ENCODE results near the gene SUPT7L.
"Not testable (repeated sequence)": the region's sequence is repeated elsewhere in the genome, so short reads cannot be mapped to it uniquely, and the experiment has no call there.

Gene SUPT7L

GRCh38 chr2:27683390-27684071 lies 20.1 kb upstream of the SUPT7L start:
- DNase-seq, result peak; percentile 86 to 93

GRCh38 chr2:27682334-27682771 lies 18.9 kb upstream of the SUPT7L start:
- not testable (repeated sequence) for DNase-seq

- DNase-seq, result no peak
These were observed 18.4 kb upstream of the SUPT7L start for GRCh38 chr2:27681841-27682240.

- DNase-seq, result no peak
These were observed 17.2 kb upstream of the SUPT7L start for GRCh38 chr2:27680571-27680970.

GRCh38 chr2:27672723-27673486 lies 9.5 kb upstream of the SUPT7L start:
- no peak for DNase-seq

GRCh38 chr2:27671235-27671634 lies 7.8 kb upstream of the SUPT7L start:
- DNase-seq, result no peak

- no peak for DNase-seq
These were observed 4.0 kb upstream of the SUPT7L start for GRCh38 chr2:27667446-27667845.

- DNase-seq, result no peak
These were observed 1.4 kb upstream of the SUPT7L start for GRCh38 chr2:27664622-27665363.

GRCh38 chr2:27664154-27664574 lies 750 bp upstream of the SUPT7L start:
- no peak for DNase-seq

GRCh38 chr2:27661371-27661770 lies 2.0 kb downstream of the SUPT7L start:
- DNase-seq, result no peak

GRCh38 chr2:27655155-27655951 lies 8.1 kb downstream of the SUPT7L start:
- no peak for DNase-seq

GRCh38 chr2:27653397-27653796 lies 10.0 kb downstream of the SUPT7L start:
- DNase-seq, result no peak

GRCh38 chr2:27652790-27653189 lies 10.6 kb downstream of the SUPT7L start:
- DNase-seq, result no peak

GRCh38 chr2:27652341-27652740 lies 11.1 kb downstream of the SUPT7L start:
- no peak for DNase-seq

GRCh38 chr2:27651056-27651455 lies 12.4 kb downstream of the SUPT7L start:
- DNase-seq, result no peak

- no peak for DNase-seq
These were observed 15.7 kb downstream of the SUPT7L start for GRCh38 chr2:27647737-27648136.

- no peak for DNase-seq
These were observed 16.1 kb downstream of the SUPT7L start for GRCh38 chr2:27647289-27647688.

- no peak for DNase-seq
These were observed 18.2 kb downstream of the SUPT7L start for GRCh38 chr2:27645197-27645596.

GRCh38 chr2:27640722-27641245 lies 22.6 kb downstream of the SUPT7L start:
- DNase-seq, result no peak

GRCh38 chr2:27638709-27639108 lies 24.7 kb downstream of the SUPT7L start:
- DNase-seq, result no peak

GRCh38 chr2:27638037-27638637 lies 25.3 kb downstream of the SUPT7L start:
- peak in 1 of 2 donors; percentile 48 for DNase-seq

GRCh38 chr2:27636766-27637165 lies 26.6 kb downstream of the SUPT7L start:
- DNase-seq, result no peak
